OCI-M2 (cell line): ENCODE data around the gene STARD9.
"Not testable (repeated sequence)": the region's sequence is repeated elsewhere in the genome, so short reads cannot be mapped to it uniquely, and the experiment has no call there.

Source experiments
- DNase-seq: peaks from one replicate; lab custom pipeline; 2025; ENCODE audit not compliant: unreplicated experiment; lab: John Stamatoyannopoulos, UW

The STARD9 gene

DNA sequence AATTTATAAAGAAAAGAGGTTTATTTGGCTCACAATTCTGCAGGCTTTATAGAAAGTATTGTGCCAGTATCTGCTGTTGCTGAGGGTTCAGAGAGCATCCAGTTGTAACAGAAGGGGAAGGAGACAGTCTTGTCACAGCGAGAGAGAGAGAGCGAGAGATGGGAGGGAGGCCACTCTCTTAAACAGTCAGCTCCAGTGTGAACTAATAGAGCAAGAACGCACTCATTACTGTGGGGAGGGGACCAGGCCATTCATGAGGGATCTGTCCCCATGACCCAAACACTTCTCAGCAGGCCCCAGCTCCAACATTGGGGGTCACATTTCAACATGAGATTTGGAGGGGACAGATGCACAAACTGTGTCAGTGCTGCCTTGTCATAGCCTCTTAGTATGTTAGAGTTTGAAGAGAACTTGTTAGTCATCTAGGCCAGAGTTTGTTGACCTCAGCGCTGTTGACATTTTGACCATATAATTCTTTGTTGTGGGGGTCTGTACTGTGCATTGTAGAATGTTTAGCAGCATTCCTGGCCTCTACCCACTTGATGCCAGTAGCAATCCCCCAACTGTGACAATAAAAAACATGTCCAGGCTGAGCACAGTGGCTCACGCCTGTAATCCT, 15.3 kb downstream of the STARD9 start:
- DNase-seq = no peak

- no peak for DNase-seq
Measured at GRCh38 chr15:42591238-42591934, 16.0 kb downstream of the STARD9 start.

- DNase-seq = no peak
Measured at GRCh38 chr15:42592716-42593115, 17.3 kb downstream of the STARD9 start.

- no peak for DNase-seq
Measured at GRCh38 chr15:42593143-42593542, 17.7 kb downstream of the STARD9 start.

DNA sequence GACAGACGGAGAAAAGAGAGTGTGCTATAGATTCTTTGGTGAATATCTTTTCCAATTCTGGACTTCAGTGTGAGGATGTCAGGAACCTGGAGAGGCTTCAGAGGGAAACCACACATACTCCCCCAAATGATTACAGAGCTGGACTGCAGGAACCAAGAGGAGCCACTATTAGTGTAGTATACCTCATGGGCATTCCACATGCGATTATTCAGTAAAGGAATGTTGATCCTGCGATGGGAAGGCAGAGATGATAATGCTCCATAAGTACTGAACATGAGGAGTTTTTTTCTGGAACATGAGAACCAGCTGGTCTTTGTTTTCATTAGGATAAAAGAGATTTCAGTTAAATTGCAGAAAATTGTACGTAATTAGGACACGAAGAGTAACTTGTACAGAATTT, 18.7 kb downstream of the STARD9 start:
- DNase-seq = no peak

GRCh38 chr15:42595626-42596240, 20.3 kb downstream of the STARD9 start:
- no peak for DNase-seq

GRCh38 chr15:42601316-42601715, 25.9 kb downstream of the STARD9 start:
- not testable (repeated sequence) for DNase-seq

GRCh38 chr15:42602501-42602900, 27.1 kb downstream of the STARD9 start:
- no peak for DNase-seq

GRCh38 chr15:42603978-42604377, 28.6 kb downstream of the STARD9 start:
- DNase-seq = no peak

- no peak for DNase-seq
Measured at GRCh38 chr15:42604894-42605744, 29.7 kb downstream of the STARD9 start.

GRCh38 chr15:42605796-42606195, 30.4 kb downstream of the STARD9 start:
- DNase-seq = no peak

DNA sequence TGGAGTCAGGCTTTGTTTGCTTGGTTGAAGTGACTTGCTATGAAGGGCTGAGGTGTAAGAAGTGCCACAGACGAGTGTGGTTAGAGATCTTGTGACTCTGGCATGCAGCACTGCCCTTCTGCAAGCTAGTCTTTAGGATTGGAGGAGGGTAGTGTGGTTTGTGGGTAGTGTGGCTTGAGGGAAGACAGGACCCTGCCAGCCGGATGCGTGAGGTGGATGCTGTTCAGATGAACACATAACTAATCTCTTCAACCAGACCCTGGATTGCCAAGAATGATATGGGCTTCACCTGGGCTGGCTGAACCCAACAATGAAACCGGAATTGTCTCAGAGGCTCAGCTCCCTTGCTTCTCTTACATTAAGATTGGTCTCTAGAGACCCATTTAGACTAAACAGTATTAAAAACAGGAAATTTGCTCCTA, 32.7 kb downstream of the STARD9 start:
- DNase-seq = no peak

GRCh38 chr15:42608752-42609488, 33.5 kb downstream of the STARD9 start:
- no peak for DNase-seq

GRCh38 chr15:42611532-42611931, 36.1 kb downstream of the STARD9 start:
- no peak for DNase-seq

GRCh38 chr15:42612367-42612912, 37.0 kb downstream of the STARD9 start:
- DNase-seq = no peak

DNA sequence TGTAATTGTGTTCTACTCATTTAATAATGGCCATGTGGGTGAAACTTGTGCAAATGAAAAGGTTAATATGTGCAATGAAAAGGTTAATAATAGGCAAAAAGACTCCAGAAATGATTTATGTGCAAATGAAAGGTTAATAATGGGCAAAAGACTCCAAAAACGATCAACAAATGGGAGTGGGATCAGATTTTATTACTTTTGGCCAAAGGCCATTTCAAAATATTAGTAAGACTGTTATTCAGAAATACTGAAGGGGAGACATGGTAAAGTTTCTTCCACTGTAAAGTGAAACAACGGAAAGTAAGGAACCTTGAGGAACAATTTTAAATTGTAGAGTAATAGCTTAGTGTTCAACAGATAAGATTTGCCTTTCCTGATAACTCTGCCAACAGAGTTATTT, 40.7 kb downstream of the STARD9 start:
- no peak for DNase-seq

DNA sequence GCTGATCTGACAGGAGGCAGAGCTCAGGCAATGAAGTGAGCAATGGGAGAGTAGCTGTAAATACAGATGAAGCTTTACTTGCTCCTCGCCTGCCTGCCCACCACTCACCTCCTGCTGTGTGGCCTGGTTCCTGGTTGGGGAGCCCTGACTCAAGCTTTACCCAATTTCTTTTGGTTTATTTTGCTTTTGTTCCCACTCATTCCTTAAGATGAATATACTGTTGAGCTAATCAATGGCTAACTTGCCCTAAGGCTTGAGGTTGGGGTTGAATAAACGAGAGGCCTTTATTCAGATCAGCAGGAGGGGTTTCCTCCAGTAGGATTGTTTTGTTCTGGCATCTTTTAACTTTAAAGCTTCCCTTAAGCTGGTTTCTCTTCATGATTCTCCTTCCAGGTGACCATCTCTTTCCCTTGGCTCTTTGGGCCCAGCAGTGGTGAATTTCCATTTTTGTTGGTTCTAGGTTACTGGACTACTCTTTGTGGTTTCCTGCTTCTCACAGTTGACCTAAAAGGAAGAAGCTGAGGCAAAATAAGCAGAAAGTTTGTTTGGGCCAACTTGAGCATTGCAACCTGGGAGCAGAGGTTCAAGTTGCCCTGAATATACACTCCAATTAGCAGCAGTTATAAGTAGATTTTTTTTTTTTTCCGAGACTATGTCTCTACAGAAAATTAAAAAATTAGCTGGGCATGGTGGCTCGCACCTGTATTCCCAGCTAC, 44.4 kb downstream of the STARD9 start:
- no peak for DNase-seq

DNA sequence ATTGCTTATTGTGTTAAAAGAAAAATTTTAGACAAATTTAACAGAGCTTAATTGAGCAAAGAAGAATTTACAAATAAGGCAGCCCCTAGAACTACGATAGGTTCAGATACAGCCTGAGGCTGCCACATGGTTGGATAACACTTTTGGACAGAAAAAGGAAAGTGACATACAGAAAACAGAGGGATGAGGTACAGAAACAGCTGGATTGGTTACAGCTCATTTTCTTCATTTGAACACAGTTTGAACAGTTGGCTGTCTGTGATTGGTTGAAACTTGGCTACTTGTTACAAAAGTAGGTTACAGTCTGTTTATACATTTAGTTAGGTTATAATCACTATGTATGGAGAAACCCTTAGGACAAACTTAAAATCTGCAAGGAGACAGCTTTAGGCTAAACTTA, 46.0 kb downstream of the STARD9 start:
- no peak for DNase-seq

GRCh38 chr15:42621996-42622925, 46.9 kb downstream of the STARD9 start:
- no peak for DNase-seq
